Putamen (tissue), 1 donor: ENCODE measurements around the gene PTPRD.
"Not testable (repeated sequence)": the region's sequence is repeated elsewhere in the genome, so short reads cannot be mapped to it uniquely, and the experiment has no call there.

Experiments
- DNase-seq: peaks from one replicate; pipeline ENCODE4 v3.0.0-alpha.2; 2016; ENCODE audit warnings: low spot score

The PTPRD gene

GRCh38 chr9:9498846-9499245, 1114.0 kb downstream of the PTPRD start:
- DNase-seq = peak; percentile 42

GRCh38 chr9:9498128-9498527, 1114.7 kb downstream of the PTPRD start:
- no peak for DNase-seq

GRCh38 chr9:9494336-9494735, 1118.5 kb downstream of the PTPRD start:
- DNase-seq = no peak

GRCh38 chr9:9492506-9492905, 1120.3 kb downstream of the PTPRD start:
- DNase-seq = no peak

DNA sequence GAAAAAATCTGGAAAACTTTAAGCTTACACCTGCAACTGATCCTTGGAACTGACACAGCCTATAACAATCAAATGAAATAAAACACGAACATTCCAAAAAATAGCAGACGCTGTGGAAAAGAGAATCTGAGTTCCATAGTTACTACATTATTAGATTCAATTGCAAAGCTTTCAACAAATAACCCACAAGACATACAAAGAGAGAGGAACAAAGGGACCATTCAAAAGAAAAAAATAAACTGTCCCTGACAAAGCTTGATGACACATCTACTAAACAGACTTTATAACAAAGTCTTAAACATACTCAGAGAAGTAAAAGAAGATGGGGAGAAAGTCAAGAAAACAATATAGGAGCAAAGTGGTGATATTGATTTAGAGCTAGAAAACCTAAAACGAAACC, 1123.6 kb downstream of the PTPRD start:
- no peak for DNase-seq

DNA sequence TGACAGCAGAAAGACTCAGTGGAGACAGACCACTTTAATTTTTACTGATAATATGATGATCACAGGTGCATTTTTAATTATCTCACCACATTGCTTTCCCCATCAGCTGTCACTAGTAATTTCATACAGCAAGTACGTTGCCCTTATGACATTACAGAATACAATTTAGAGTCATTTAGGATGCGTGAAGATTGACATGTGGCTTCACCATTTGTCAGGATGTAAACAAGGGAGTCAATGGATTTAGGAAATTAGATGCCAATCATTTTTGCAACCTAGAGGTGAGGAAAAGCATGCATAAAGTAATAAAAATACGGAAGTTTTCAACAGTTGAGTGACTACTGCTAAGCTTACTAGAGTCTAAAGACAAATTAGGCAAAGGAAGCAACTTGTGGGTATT, 1129.6 kb downstream of the PTPRD start:
- DNase-seq = no peak

DNA sequence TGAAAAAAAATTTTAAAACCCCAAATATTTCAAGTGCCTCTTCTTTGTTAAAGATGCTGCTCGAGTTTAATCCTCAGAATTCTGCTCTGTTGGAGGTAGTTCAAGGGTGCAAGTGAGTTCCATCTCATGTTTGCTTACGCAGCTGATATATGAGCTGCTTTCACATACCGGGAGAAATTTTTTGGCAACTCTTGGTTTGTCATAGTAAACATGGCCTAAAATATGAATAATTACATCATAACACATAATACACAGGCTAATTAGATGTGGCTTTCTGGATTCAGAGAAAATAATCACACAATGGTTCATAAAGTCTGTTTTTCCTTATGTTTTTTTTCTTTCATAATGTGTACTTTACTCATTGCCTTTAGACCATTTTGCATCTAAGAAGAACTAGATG, 1134.1 kb downstream of the PTPRD start:
- DNase-seq = no peak

DNA sequence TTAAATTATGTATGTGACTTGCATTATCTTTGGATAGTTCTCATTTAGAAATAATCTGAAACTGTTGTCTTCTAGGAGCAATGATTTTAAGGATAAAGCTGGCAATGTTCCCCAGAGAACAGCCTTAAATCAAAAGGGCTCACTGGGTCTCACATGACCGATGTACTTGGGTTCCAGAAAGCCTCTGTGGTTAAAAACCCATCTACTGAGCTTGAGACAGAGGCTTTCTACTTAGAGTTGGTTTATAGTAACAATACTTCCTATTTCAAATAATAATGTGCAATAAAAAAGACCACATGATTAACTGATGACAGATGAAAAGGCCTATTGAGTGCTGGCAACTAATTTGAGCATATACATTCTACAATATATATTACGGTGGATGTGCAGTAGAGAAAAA, 1143.5 kb downstream of the PTPRD start:
- no peak for DNase-seq

DNA sequence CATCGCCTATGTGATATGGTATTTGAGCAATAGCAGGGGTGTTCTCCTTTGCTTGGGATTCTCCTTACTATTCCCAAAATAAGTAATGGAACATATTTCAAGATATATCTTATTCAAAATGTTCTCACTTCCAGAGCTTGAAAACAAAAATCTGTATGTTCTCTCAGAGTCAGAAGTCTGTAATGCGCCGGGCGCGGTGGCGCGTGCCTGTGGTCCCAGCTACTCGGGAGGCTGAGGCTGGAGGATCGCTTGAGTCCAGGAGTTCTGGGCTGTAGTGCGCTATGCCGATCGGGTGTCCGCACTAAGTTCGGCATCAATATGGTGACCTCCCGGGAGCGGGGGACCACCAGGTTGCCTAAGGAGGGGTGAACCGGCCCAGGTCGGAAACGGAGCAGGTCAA, 1170.9 kb downstream of the PTPRD start:
- not testable (repeated sequence) for DNase-seq

DNA sequence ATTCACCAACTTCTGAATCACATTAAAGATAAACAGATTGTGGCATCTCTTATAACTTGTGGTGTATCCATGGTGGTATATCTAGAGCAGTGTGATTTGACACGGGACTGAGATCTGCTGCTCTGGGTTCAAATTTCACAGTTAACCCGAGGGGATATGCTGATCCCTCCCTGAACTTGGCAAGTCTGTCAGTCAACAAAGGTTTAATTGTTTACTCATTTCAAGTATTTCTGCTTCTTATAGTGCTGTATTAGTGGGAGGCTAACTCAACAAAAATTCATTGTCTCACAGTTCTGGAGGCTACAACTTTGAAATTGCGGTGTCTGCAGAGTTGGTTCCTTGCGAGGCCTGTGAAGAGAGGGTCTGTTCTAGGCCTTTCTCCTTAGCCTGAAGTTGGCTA, 1175.2 kb downstream of the PTPRD start:
- no peak for DNase-seq

DNA sequence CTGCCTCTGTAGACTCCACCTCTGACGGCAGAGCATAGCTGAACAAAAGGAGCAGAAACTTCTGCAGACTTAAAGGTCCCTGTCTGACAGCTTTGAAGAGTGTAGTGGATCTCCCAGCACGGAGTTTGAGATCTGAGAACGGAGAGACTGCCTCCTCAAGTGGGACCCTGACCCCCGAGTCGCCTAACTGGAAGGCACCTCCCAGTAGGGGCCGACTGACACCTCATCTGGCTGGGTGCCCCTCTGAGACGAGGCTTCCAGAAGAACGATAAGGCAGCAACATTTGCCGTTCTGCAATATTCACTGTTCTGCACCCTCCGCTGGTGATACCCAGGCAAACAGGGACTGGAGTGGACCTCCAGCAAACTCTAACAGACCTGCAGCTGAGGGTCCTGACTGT, 1186.3 kb downstream of the PTPRD start:
- not testable (repeated sequence) for DNase-seq

DNA sequence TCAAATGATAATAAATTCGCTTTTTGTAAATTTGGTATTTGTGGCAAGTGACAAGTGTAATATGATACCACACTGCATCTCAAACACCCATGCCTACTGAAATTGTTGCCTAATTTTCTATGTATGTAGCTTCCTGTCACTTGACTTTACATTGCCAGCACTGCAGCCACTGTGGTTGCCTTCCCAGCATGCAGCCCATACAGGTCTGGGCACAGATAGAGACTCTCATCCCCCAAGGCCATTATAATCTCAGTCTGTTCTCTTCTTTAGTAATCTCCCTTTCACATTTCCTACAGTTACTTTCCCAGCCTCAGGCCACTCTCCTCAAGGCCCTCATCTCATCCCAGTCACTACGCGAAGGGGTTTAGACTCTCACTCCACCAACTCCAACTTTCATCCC, 1200.6 kb downstream of the PTPRD start:
- DNase-seq = no peak

- DNase-seq = no peak
Measured at GRCh38 chr9:9410736-9411135, 1202.1 kb downstream of the PTPRD start.

DNA sequence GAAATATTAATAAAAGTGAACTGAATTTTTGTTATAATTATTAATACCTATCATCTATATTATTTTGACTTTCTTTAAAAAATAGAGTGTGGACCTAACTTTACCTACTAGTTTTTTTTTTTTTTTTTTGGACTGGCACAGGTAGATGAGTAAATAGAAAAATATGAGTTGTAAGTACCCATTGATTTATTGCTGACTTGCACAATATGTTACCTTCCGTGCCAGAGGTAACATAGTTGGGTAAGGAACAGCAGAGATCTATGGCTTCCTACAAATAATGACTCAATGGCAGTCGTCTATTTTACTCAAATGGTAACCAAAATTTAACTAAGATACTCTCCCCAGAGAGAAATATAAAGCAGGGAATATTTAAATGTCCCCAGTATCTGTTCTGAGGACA, 1212.8 kb downstream of the PTPRD start:
- DNase-seq = no peak

- no peak for DNase-seq
Measured at GRCh38 chr9:9396518-9396917, 1216.3 kb downstream of the PTPRD start.

- DNase-seq = no peak
Measured at GRCh38 chr9:9395539-9395938, 1217.3 kb downstream of the PTPRD start.

DNA sequence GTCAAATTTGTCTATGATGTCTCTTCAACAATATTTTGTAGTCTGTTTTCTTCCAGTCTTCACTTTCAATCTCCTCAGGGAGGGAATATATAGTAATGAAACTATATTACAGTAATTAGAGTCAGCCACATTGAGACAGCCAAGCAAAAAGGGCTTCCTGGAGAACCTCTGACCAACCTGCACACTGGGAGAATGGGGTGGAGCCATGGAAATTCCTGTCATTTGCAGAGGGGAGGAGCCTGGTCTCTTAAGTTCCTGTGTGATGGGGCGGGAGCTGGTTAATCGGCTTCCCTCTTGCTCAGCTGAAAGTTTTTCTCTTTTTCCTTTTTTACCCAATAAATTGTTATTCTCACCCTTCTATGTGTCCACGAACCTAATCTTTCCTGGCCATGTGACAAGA, 1220.0 kb downstream of the PTPRD start:
- no peak for DNase-seq

DNA sequence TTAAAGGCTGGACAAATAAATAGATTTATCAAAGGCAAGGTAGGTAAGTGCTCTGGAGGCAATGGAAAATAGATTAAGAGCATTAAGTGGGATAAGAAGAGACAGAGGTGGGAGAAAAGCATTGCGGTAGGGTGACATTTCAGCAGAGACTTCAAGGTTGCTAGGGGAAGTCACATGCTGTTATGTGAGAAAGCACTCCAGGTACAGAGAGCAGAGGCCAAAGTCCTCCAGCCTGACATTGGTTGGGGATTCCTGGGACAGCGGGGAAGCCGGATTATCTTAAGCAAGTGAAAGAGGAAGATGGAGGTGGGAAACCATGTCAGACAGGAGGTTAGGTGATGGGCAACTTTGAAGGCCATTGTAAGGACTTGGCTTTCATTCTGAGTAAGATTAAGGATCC, 1222.9 kb downstream of the PTPRD start:
- no peak for DNase-seq

GRCh38 chr9:9387511-9388115, 1225.2 kb downstream of the PTPRD start:
- DNase-seq = no peak

GRCh38 chr9:9362332-9362731, 1250.5 kb downstream of the PTPRD start:
- no peak for DNase-seq

GRCh38 chr9:9352877-9353481, 1259.8 kb downstream of the PTPRD start:
- no peak for DNase-seq

DNA sequence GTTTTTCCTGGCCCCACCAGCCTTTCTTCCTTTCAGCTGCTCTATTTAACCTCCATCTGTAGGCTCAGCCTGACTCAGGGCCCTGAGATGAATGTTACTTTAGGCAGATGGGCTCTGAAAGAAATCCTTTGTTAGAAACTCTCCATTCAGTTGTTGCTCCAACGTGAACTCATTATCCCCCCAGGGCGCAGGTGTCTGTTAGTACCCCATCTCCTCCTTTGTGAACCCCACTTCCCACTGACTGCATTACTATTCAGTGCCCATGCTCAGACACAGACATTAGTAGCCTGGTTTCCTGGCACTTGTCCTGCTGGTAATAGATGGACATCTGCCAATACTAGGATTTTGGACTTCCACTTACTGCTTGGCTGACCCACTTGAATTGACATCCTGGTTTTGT, 1271.6 kb downstream of the PTPRD start:
- DNase-seq = peak; percentile 29

- no peak for DNase-seq
Measured at GRCh38 chr9:9337129-9337528, 1275.7 kb downstream of the PTPRD start.

GRCh38 chr9:9326749-9327148, 1286.1 kb downstream of the PTPRD start:
- DNase-seq = no peak
